Activated CD8-positive, alpha-beta memory T cell treated with anti-CD3 and anti-CD28 coated beads, Interleukin-2, amount 50 U/mL, for 4 hours (primary cell): ENCODE measurements around the gene GSX1.

ENCODE experiments used
- DNase-seq: peaks from one replicate; pipeline ENCODE4 v3.0.0-alpha.2; 2020

Gene GSX1

DNA sequence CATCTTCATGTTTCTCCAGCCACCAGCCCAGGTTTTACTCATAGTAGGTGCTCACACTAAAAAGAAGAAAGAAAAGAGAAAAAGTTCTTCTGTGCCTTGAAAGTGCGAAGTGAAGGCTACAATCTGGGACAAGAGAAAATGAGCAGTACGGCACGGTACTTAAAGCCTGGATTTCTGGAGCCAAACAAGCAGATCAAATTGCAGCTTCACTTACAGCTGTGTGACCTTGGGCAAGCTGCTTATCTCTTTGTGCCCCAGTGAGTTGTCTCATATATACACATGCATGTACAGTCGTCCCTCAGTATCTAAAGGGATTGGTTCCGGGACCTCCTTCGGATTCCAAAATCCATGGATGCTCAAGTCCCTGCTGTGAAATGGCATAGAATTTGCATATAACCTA, 41.8 kb downstream of the GSX1 start:
- DNase-seq, result no peak

DNA sequence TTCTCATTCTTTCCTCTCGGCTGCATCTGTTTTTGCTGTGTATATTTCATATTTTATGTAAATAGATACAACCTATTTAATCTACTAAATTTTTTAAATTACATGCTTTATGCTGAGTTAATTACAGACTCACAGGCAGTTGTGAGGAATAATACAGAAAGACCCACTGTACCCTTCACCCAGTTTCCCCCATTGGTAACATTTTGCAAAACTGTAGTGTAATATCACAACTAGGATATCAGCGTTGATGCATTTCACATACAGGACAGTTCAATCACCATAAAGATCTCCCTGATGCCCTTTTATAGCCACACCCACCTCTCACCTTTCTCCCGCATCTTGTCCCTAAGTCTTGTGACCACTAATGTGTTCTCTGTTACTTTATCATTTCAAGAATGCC, 43.5 kb downstream of the GSX1 start:
- no peak for DNase-seq

DNA sequence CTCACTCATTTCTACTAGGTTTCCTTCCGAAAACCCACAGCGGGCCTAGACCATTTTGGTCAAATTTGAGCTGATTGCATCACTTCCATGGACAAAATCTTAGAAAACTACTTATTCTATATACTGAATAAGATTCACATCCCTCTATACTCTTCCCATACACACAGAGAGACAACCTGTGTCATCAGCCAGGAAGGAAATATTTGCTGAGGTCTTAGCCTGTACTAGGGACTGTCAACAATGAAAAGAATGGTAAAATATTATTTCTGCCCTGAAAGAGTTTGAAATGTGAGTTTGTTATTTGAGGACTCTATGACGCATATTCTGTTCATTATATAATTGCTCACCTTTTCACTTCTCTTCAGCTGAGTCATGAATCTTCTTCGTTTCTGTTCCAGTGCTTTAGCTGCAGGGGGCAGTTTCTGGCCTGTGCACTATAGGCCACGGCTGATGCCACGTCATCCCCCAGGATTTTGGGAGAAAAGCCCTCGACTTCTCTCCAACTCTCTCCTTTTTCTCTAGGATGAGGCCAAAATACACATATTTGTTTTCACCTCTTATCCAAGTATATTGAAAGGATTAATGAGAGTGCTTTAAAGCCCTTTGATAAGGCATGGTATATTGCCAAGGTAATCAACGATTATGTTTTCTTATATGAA, 47.7 kb downstream of the GSX1 start:
- no peak for DNase-seq

DNA sequence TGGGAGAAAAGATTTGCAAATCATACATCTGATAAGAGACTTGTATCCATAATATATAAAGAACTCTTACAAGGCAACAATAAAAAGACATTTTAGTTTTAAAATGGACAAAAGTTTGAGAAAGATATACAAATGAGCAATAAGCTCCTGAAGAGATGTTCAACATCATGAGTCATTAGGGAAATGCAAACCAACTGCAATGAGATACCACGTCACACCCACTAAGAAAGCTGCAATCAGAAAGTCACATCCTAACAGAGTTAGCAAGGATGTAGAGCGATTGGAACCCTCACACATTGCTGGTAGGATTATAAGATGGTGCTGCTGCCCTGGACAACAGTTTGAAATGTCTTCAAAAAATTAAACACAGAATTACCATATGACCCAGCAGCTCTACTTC, 50.3 kb downstream of the GSX1 start:
- no peak for DNase-seq
